ENCODE measurements around the gene SCART1.
"Not testable (repeated sequence)": the region's sequence is repeated elsewhere in the genome, so short reads cannot be mapped to it uniquely, and the experiment has no call there.

DNA sequence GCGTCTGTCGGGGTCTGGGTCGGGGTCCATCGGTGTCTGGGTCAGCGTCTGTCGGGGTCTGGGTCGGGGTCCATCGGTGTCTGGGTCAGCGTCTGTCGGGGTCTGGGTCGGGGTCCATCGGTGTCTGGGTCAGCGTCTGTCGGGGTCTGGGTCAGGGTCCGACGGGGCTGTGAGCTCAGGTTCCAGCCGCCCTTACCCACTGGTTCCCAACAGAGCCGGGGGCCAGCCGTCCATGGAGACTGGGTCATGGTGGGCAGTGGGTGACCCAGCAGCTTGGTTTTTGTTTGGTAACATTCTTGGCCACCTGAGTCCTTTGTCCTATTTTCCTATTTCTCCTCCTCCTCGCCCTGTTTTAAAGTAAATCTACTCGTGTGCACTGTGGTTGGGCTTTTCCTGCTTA is 12.4 kb upstream of the SCART1 start:
- TF ChIP-seq TCF3 (IDR thresholded peaks at IDR 0.05; ENCODE audit: borderline replicate concordance, insufficient read depth, low read depth, low read length); NFYB (IDR thresholded peaks at IDR 0.05; ENCODE audit: insufficient read depth, low read depth, low read length); CHD4 (IDR thresholded peaks at IDR 0.05); MXI1 (IDR thresholded peaks at IDR 0.05; ENCODE audit: low read depth, low read length); JUND (IDR thresholded peaks at IDR 0.05; ENCODE audit: low read depth, low read length); TAF1 (IDR thresholded peaks at IDR 0.05; ENCODE audit: borderline replicate concordance, low read depth, low read length); NFIC (IDR thresholded peaks at IDR 0.05; ENCODE audit: low read depth, low read length); BCLAF1 (IDR thresholded peaks at IDR 0.05); CTCF (IDR thresholded peaks at IDR 0.05 in 2 of 3, conservative IDR thresholded peaks at IDR 0.05 in 1 of 3; ENCODE audit: control insufficient read depth in 2 of 3, extremely low read depth in 1 of 3, insufficient read depth in 1 of 3, low read depth in 3 of 3, low read length in 3 of 3); ZNF217 (IDR thresholded peaks at IDR 0.05): not testable (repeated sequence)
- TF ChIP-seq, protein P1, sequence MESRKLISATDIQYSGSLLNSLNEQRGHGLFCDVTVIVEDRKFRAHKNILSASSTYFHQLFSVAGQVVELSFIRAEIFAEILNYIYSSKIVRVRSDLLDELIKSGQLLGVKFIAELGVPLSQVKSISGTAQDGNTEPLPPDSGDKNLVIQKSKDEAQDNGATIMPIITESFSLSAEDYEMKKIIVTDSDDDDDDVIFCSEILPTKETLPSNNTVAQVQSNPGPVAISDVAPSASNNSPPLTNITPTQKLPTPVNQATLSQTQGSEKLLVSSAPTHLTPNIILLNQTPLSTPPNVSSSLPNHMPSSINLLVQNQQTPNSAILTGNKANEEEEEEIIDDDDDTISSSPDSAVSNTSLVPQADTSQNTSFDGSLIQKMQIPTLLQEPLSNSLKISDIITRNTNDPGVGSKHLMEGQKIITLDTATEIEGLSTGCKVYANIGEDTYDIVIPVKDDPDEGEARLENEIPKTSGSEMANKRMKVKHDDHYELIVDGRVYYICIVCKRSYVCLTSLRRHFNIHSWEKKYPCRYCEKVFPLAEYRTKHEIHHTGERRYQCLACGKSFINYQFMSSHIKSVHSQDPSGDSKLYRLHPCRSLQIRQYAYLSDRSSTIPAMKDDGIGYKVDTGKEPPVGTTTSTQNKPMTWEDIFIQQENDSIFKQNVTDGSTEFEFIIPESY (IDR thresholded peaks at IDR 0.05): not testable (repeated sequence)
- TF ChIP-seq, protein P2, sequence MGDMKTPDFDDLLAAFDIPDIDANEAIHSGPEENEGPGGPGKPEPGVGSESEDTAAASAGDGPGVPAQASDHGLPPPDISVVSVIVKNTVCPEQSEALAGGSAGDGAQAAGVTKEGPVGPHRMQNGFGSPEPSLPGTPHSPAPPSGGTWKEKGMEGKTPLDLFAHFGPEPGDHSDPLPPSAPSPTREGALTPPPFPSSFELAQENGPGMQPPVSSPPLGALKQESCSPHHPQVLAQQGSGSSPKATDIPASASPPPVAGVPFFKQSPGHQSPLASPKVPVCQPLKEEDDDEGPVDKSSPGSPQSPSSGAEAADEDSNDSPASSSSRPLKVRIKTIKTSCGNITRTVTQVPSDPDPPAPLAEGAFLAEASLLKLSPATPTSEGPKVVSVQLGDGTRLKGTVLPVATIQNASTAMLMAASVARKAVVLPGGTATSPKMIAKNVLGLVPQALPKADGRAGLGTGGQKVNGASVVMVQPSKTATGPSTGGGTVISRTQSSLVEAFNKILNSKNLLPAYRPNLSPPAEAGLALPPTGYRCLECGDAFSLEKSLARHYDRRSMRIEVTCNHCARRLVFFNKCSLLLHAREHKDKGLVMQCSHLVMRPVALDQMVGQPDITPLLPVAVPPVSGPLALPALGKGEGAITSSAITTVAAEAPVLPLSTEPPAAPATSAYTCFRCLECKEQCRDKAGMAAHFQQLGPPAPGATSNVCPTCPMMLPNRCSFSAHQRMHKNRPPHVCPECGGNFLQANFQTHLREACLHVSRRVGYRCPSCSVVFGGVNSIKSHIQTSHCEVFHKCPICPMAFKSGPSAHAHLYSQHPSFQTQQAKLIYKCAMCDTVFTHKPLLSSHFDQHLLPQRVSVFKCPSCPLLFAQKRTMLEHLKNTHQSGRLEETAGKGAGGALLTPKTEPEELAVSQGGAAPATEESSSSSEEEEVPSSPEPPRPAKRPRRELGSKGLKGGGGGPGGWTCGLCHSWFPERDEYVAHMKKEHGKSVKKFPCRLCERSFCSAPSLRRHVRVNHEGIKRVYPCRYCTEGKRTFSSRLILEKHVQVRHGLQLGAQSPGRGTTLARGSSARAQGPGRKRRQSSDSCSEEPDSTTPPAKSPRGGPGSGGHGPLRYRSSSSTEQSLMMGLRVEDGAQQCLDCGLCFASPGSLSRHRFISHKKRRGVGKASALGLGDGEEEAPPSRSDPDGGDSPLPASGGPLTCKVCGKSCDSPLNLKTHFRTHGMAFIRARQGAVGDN (IDR thresholded peaks at IDR 0.05): not testable (repeated sequence)
